ENCODE measurements around the gene CDK10. TPM values are rescaled to one million over a fixed set of nuclear protein-coding genes. Genes with fewer than 3 reads are reported as not detected.
A peak's percentile ranks its signal among the peaks of the same experiment; 100 is the strongest.

CDK10 gene
- total RNA-seq, 1 experiment from 2014 or later: 44.5 TPM

GRCh38 chr16:89710709-89711564 is 24.4 kb downstream of the CDK10 start:
- no peak for DNase-seq (ENCODE audit: low read depth)

GRCh38 chr16:89711601-89712273 is 25.2 kb downstream of the CDK10 start:
- no peak for DNase-seq (ENCODE audit: low read depth)

DNA sequence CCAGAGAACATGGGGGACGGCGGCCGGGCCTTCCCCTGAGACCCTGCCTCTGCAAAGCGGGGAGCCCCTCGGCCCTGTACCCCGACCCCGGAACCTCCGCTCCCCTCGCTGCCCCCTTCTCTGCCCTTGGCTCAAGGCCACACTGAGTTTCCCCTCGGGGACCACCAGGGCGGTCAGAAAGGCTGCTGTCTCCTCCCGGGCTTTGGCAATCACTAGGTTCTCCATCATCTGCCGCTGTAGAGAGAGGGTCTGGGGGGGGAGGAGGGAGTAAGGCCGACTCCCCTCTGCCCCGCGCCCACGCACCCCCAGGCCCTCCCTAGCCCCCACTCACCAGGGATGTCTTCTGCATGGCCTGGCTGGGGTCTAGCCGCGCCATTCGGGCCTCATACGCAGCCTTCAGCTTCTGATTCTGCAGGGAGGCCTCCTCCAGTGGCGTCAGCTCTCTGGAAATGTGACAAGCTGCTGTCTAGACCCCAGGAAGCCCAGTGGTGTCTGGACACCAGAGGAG is 25.8 kb downstream of the CDK10 start:
- DNase-seq (ENCODE audit: low read depth): no peak

- DNase-seq (ENCODE audit: low read depth): no peak
These were observed 30.0 kb downstream of the CDK10 start for GRCh38 chr16:89716493-89716892.

GRCh38 chr16:89716916-89717687 is 30.6 kb downstream of the CDK10 start:
- DNase-seq (ENCODE audit: low read depth): no peak

DNA sequence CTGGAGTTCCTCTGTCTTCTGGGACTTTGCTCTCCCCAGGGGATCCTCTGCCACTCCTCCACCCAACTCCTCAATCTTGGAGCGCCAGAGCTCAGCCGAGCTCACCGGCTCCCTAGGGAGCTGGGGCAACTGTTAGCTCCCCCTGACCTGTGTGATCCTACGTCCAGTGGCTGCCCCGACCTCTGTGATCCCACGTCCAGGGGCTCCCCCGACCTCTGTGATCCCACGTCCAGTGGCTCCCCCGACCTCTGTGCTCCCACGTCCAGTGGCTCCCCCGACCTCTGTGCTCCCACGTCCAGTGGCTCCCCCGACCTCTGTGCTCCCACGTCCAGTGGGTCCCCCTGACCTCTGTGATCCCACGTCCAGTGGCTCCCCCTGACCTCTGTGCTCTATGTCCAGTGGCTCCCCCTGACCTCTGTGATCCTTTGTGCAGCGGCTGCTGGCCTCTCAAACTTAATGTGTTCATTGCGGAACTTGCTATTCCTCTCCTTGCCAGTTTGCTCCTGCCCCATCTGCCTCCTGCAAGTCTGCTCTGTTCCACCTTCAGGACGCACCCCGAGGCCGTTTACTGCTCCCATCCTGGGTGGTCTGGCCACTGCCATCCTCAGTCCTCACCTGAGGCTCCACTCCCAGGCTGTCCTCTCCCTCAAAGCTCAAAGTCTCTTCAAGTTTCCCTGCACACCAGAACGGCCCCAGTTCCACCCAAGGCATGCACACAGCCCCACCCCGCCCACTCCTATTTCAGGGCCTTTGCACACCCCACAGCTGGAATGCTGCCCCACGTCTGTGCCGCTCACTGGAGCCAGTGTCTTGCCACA is 31.4 kb downstream of the CDK10 start:
- DNase-seq (ENCODE audit: low read depth): no peak

DNA sequence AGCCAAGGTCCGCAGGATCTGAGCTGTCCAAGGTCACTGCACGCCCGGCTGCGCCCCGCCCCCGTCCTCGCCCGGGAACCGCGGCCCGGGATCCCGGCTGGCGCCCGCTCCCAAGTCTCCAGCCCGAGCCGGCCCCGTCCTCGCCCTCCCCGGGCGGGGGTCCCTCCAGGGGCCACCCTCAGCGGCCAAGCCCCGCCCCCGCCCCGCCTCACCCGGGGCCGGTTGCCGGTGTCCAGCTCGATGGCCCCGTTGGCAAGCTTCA is 34.0 kb downstream of the CDK10 start:
- no peak for DNase-seq (ENCODE audit: low read depth)

DNA sequence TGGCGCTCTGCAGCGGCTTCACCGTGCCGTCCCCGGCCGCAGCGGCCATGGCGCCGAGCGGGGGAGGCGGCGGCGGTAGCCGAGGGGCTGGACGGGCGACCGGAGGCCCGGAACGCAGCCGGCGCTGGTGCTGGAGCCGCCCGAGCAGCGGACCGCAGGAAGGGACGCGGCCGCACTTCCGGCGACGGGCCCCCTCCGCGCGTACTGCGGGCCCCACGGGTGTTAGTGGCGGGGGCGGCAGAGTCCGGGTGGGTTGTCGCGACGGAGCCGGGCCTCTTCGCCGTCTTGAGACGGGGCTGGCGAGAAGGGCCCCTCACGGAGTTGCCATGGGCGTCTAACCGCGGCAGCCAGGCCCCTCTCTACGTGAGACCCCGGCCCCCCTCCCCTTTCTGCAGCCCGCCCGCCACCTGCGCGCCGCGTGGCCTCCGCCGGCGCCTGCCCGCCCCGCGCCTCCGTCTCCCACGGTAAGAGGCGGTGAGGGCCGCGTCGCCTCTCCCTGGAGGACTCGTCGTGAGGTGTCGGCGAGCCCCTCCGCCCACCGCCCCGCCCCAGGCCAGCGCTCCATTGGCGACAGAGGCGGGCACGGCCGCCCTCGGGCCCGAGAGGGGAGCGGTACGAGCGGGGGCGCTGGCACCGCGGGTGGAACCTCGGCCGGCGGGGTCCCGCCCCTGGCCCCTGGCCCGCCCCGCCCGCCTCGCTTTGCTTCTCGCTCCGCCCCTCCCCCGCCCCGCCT is 34.5 kb downstream of the CDK10 start, which contains the start of the genes VPS9D1 and ZNF276:
Gene VPS9D1 (minus strand): TSS at position 86 of the 733 bp plus-strand sequence. CDS start 37 bp downstream, at position 49.
Gene ZNF276 (plus strand): TSS at position 725 of the 733 bp plus-strand sequence. CDS start 104 bp downstream, outside the sequence.
- peak; percentile 68 for DNase-seq (ENCODE audit: low read depth)

DNA sequence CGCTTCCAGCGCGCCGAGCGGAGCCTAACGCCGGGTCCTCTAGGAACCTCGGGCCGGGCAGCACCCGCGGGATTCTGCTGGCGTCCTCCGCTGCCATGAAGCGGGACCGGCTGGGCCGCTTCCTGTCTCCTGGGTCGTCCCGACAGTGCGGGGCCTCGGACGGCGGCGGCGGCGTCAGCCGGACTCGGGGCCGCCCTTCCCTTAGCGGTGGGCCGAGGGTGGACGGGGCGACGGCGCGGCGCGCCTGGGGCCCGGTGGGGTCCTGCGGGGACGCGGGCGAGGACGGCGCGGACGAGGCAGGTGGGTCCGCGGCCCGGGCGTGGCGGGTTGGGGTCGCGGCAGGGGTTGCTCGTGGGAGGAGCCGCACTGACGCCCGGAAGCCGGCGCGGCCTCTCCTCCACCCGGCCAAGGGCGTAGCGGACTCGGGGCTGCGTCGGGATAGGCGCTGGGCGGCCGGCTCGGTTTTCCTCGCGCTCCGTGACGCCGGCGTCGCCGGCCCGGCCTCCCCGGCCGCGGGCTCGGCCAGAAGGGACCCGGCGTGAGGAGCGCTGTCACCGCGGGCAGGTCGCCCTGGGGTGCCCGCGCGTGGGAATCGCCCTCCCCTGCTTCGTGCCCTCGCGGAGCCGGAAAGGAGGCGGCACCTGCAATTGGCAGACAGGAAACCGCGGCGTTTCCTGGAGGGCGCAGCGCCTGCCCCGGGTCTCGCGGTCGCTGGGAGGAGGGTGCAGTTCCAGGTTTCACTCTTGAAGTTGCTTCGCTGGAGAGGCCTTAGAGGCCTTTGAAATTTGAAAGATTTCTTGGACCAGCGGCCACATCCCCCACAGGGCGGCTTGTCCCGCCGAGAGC is 35.3 kb downstream of the CDK10 start:
- peak; percentile 65 for DNase-seq (ENCODE audit: low read depth)

DNA sequence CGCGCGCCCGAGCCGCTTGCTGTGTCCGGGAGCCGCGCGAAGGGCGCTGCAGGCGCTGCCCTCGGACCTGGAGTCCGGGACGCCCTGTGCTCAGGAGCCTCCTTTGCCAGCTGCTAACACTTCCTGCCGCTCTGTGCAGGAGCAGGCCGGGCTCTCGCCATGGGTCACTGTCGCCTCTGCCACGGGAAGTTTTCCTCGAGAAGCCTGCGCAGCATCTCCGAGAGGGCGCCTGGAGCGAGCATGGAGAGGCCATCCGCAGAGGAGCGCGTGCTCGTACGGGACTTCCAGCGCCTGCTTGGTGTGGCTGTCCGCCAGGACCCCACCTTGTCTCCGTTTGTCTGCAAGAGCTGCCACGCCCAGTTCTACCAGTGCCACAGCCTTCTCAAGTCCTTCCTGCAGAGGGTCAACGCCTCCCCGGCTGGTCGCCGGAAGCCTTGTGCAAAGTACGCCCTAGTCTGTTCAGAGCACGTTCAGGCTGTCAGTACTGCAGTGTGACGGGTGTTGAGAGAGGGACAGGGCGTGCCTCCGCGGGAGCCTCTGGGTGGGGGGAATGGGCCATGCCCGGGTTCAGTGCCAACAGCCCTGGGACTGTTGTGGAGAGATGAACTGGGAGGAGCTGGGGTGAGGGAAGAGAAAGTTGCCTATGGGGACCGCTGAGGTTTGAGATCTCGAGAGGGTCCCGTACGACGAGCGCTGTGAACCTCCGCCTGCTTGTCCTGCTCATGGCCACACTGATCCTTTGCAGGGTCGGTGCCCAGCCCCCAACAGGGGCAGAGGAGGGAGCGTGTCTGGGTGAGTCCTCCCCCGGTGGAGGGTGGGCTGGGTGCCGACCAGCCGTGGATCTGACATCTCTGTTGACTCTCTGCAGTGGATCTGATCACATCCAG is 36.1 kb downstream of the CDK10 start:
- peak; percentile 59 for DNase-seq (ENCODE audit: low read depth)

GRCh38 chr16:89723279-89724250 is 37.1 kb downstream of the CDK10 start:
- DNase-seq (ENCODE audit: low read depth): no peak

DNA sequence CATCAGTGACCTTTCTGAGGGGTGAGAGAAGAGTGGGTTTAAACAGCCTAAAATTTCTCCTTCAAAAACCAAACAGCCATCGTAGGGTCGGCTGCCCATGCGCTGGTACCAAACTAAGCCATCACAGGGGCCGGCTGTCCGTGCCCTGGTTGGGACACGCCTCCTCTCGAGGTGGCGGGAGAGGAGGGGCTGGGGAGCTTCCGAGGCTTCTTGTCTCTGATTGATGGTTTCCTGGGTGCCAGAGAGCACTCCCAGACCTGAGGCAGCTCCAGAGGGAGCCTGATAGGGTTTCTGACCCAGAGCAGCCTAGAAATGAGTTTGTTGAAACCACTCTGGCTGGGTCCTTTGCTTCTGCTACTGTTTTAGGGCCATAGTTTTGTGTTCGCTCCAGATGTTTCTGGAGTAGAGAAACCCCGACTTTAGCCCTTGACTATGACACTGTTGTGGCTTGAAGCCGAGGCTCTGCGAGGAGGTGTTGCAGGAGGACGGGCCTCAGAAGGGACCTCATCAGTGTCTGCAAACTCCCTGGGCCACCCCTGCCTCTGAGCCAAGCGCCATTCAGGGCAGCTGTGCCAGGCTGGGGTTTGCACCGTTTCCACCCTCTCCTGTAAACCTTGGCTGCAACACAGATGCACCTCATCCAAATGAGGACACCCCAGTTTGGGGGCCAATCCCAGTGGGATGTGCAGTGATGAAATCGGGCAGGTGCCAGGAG is 41.1 kb downstream of the CDK10 start:
- DNase-seq (ENCODE audit: low read depth): no peak

DNA sequence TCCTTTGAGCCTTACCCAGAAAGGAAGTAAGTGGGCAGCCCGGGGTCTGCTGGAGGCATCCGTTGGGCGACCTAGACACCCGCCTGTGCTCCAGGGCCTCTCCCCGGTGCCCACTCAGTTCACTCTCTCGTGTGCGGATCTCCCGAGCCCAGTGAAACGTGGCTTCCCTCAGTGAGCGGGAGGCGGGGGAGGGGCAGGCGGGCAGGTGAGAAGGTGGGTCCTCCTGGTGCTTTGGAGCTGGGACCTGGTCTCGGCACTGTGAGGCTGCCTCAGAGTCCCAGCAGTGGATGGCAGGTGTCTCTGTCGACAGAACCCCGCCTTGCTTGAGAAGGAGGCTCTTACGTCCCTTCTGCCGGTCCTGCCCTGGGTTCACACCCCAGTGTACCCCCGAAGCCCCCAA is 42.8 kb downstream of the CDK10 start:
- DNase-seq (ENCODE audit: low read depth): no peak

GRCh38 chr16:89729863-89730593 is 43.5 kb downstream of the CDK10 start:
- no peak for DNase-seq (ENCODE audit: low read depth)

DNA sequence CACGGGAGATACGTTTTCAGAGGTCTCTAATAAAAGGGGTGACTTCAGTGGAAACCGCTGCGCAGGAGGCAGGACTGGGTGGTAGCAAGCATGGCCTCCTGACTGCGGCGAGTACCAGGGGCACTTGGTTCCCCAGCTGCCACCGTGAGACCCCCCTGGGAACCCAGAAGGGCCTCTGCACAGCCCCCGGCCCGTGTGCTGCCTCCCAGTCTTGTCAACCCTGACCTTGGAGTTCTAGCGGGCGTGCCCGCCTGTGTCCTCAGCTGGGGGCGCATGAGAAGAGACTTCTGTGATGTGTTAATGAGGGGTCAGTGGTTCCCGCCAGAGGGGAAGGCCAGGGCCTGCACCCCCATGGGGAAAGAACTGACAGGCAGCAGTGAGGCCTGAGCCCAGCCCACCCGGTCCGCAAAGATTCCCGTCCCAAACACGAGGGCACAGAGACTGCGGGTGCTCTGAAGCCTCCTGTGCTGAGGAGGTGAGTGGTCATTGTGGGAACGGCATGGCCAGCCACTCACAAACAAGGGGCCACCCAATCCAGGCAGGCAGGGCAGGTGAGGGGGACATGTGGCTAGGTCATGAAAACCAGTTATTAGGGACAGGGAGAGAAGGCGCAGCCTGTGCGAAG is 44.2 kb downstream of the CDK10 start:
- DNase-seq (ENCODE audit: low read depth): no peak

All from HT1080 (cell line).